Heart right ventricle (tissue), 16 donors: Measurements from ENCODE around the gene STUM. TPM values are rescaled to one million over a fixed set of nuclear protein-coding genes. Genes with fewer than 3 reads are reported as not detected.

ENCODE experiments used
- ATAC-seq, 8 donors: fragments of 200-7000 bp; cut with Tn5 transposase; one replicate each; pipeline ENCODE4 v1.9.1; 2020; ENCODE audit warnings: mild to moderate bottlenecking in 8 of 8, moderate library complexity in 8 of 8, moderate number of reproducible peaks in 1 of 8
- DNase-seq, 2 donors: peaks; one replicate each; pipeline ENCODE4 v3.0.0-alpha.2; 2020
- H3K27ac ChIP-seq, 10 donors: fragments of 200-600 bp; sonication (generic) in 2 of 10; one replicate each; pipeline versions ENCODE4 v1.5.0 to v1.8.0; 2020 to 2022; ENCODE audit warnings: mild to moderate bottlenecking in 3 of 10
- H3K27me3 ChIP-seq, 7 donors: fragments of 200-600 bp; one replicate each; pipeline ENCODE4 v1.8.0; 2021 to 2022; ENCODE audit warnings: mild to moderate bottlenecking in 2 of 7
- H3K36me3 ChIP-seq, 9 donors: fragments of 200-600 bp; sonication (generic) in 1 of 9; one replicate each; pipeline versions ENCODE4 v1.5.0 to v1.8.0; 2020 to 2022; ENCODE audit warnings: mild to moderate bottlenecking in 2 of 9
- H3K4me1 ChIP-seq, 9 donors: fragments of 200-600 bp; sonication (generic) in 1 of 9; one replicate each; pipeline versions ENCODE4 v1.5.0 to v1.8.0; 2020 to 2022; ENCODE audit warnings: mild to moderate bottlenecking in 4 of 9
- H3K4me3 ChIP-seq, 10 donors: fragments of 200-600 bp; sonication (generic) in 2 of 10; one replicate each; pipeline versions ENCODE4 v1.5.0 to v1.8.0; 2020 to 2022; ENCODE audit warnings: mild to moderate bottlenecking in 7 of 10, moderate library complexity in 2 of 10
- H3K9me3 ChIP-seq, 11 donors: fragments of 200-600 bp in 10 of 11; sonication (generic) in 2 of 11; one replicate each; pipeline versions ENCODE4 v1.5.0 to v1.8.0; 2013 to 2022; ENCODE audit warnings: mild to moderate bottlenecking in 2 of 11, control low read depth in 1 of 11, moderate library complexity in 1 of 11
- CTCF ChIP-seq, 9 donors: fragments of 200-600 bp; sonication (generic) in 2 of 9; IDR thresholded peaks; one replicate each; pipeline versions ENCODE4 v1.5.0 to v1.8.0; 2021 to 2022; ENCODE audit warnings: antibody characterized with exemption in 9 of 9, mild to moderate bottlenecking in 5 of 9, moderate library complexity in 1 of 9
- WGBS, 2 donors: extraction: QIAGEN DNeasy Blood & Tissue Kit; methylation state at CpG; one replicate each; pipeline ENCODE4 v1.1.7; 2013; ENCODE audit warnings: inconsistent platforms in 1 of 2; 5-methylcytosine and 5-hydroxymethylcytosine counted together
- intact Hi-C, 10 donors: fragments of 100-400 bp; cut with DNase I; formaldehyde crosslinking; loops; one replicate each; pipeline versions ENCODE4 v1.11.1 to v1.14.2; 2022
- polyA plus RNA-seq, 2 donors: library from polyadenylated mRNA; stranded (reverse); fragments of 200-250 nt; gene quantifications; one replicate each; pipeline ENCODE4 v1.2.3, GENCODE V29; 2013
- total RNA-seq, 10 donors: library from RNA; stranded (reverse); fragmentation: NEBNext Ultra II Directional in 3 of 10; extraction: Animal tissue kit (Norgen Biotek cat#: 25700) in 3 of 10; gene quantifications; one replicate each; pipeline versions ENCODE4 v1.2.1 to v1.2.4, GENCODE V29; 2021 to 2023
- donor health status: Arrhythmogenic right ventricular cardiomyopathy.
- donor health status: ischemic (EF 13 %, LVEDD 7.1; RV severe dilation, severe dysfunction).
- donor health status: healthy with polysubstance abuse.
- donor health status: DM: no; HTN: yes; CAD: no.
- donor health status: DM: no; HTN: no; CAD: no.
- donor health status: ischemic (EF 25% LVEDD 6.9; RV normal size, moderate dysfunction).
- donor health status: ischemic (EF 25% LVEDD 5.7; RV mildly dilated, moderate dysfunction).
- donor health status: healthy.
- donor health status: DM: yes; HTN: yes; CAD: no.
- donor health status: Ischemic cardiomyopathy.
- donor health status: ischemic (EF 35%, LVEDD 5.7; RV mildly dilated, moderate dysfunction).
- donor health status: nonischemic (EF 11% LVEDD 7.7; RV severe dilation, severe dysfunction).
- donor health status: DM: yes; HTN: yes; CAD: no.
- donor health status: PGD.
- donor health status: ischemic (EF 29% LVEDD 5.4; RV normal size, mild dysfunction).
- donor health status: nonischemic (EF 23%, LVEDD 6.1; RV moderate dilation, normal function).

The STUM gene
- total and polyA plus RNA-seq, 12 donors, result 0.36 to 2.8 (median 0.94) TPM

- WGBS, 2 donors, result 90 to 91% methylated on average over 8 of the region's 8 CpGs
- peaks cover 0 to 21% (median 9%) of the 10 kb centered on the region in 9 donors for H3K4me1 ChIP-seq
Measured at GRCh38 chr1:226565476-226565875, 16.9 kb downstream of the STUM start.

GRCh38 chr1:226566234-226566633, 17.7 kb downstream of the STUM start:
- no peaks in the 10 kb centered on the region for H3K36me3 ChIP-seq
- no peak overlapping the region for H3K4me3 ChIP-seq
- TF ChIP-seq CTCF (IDR thresholded peaks at IDR 0.05), result no peak
- ATAC-seq (no peak), DNase-seq (no peak)
- H3K9me3 ChIP-seq, result no peaks in the 10 kb centered on the region
- intact Hi-C loops, result no loop called here
- WGBS, 2 donors, result 95% methylated on average over 1 of the region's 1 CpG
- H3K4me1 ChIP-seq, result peaks cover 0 to 21% (median 9%) of the 10 kb centered on the region in 9 donors
- no peaks in the 10 kb centered on the region for H3K27me3 ChIP-seq
- H3K27ac ChIP-seq, result no peak overlapping the region

More at GRCh38 chr1:226565476-226565875, 16.9 kb downstream of the STUM start:
- intact Hi-C loops, result no loop called here
- no peak for TF ChIP-seq CTCF (IDR thresholded peaks at IDR 0.05)
- H3K4me3 ChIP-seq, result no peak overlapping the region
- no peak for ATAC-seq
- H3K27me3 ChIP-seq, result no peaks in the 10 kb centered on the region
- H3K9me3 ChIP-seq, result no peaks in the 10 kb centered on the region
- no peak overlapping the region for H3K27ac ChIP-seq
- no peaks in the 10 kb centered on the region for H3K36me3 ChIP-seq
- DNase-seq, result no peak

GRCh38 chr1:226566760-226567159, 18.2 kb downstream of the STUM start:
- TF ChIP-seq CTCF (IDR thresholded peaks at IDR 0.05), result no peak
- H3K27me3 ChIP-seq, result no peaks in the 10 kb centered on the region
- H3K27ac ChIP-seq, result no peak overlapping the region
- ATAC-seq (no peak), DNase-seq (no peak)
- no peaks in the 10 kb centered on the region for H3K9me3 ChIP-seq
- peaks cover 0 to 21% (median 9%) of the 10 kb centered on the region in 9 donors for H3K4me1 ChIP-seq
- intact Hi-C loops, result no loop called here
- 94 to 96% methylated on average over 3 of the region's 3 CpGs for WGBS, 2 donors
- H3K36me3 ChIP-seq, result no peaks in the 10 kb centered on the region
- no peak overlapping the region for H3K4me3 ChIP-seq

- Histone ChIP-seq H3K27ac (peak overlapping the region in 1 of 10 donors; percentile 9), H3K27me3 (no peaks in the 10 kb centered on the region), H3K4me3 (no peak overlapping the region), H3K4me1 (peaks cover 0 to 19% (median 9%) of the 10 kb centered on the region in 9 donors), H3K9me3 (no peaks in the 10 kb centered on the region), H3K36me3 (no peaks in the 10 kb centered on the region)
- DNase-seq (peak in 1 of 2 donors; percentile 33), ATAC-seq (peak; percentile 54 to 70 (median 66))
- intact Hi-C loops, result no loop called here
- 36 to 38% methylated on average over 13 of the region's 13 CpGs for WGBS, 2 donors
- TF ChIP-seq CTCF (IDR thresholded peaks at IDR 0.05), result peak in 7 of 9 donors; percentile 29 to 51 (median 35)
Measured at GRCh38 chr1:226568077-226568831, 19.7 kb downstream of the STUM start.
